CD4-positive, CD25-positive, alpha-beta regulatory T cell (primary cell): ENCODE measurements around the gene PER1. TPM values are rescaled to one million over a fixed set of nuclear protein-coding genes. Genes with fewer than 3 reads are reported as not detected.

Experiments
- ATAC-seq, 2 donors: fragments of 150-1000 bp; cut with Tn5 transposase; one replicate each; pipeline ENCODE4 v1.10.0; 2021; ENCODE audit warnings: low read depth in 2 of 2, moderate number of reproducible peaks in 2 of 2, moderate library complexity in 1 of 2
- DNase-seq, 3 donors: peaks; one replicate each; pipeline versions ENCODE4 v3.0.0 to v3.0.0-alpha.2; 2012 to 2022; ENCODE audit warnings: mixed read lengths in 1 of 3
- H3K27ac ChIP-seq: one replicate; pipeline ENCODE4 v1.7.0; 2013; ENCODE audit warnings: mild to moderate bottlenecking, low read length; ENCODE audit not compliant: insufficient read depth, poor library complexity, severe bottlenecking
- H3K27me3 ChIP-seq: one replicate; pipeline ENCODE4 v1.7.0; 2013; ENCODE audit warnings: low read length; ENCODE audit not compliant: control insufficient read depth, insufficient read depth
- H3K36me3 ChIP-seq: one replicate; pipeline ENCODE4 v1.7.0; 2013; ENCODE audit warnings: mild to moderate bottlenecking, low read length, moderate library complexity; ENCODE audit not compliant: control insufficient read depth, insufficient read depth
- H3K4me1 ChIP-seq: 2 replicates; pipeline ENCODE4 v1.7.0; 2013; ENCODE audit warnings: mild to moderate bottlenecking, low read length; ENCODE audit not compliant: insufficient read depth, control insufficient read depth, poor library complexity, severe bottlenecking
- H3K4me3 ChIP-seq: one replicate; pipeline ENCODE4 v1.7.0; 2013; ENCODE audit warnings: low read depth, mild to moderate bottlenecking, low read length, moderate library complexity
- H3K9me3 ChIP-seq, 2 experiments: 1 replicate in 1 of 2; 2 replicates in 1 of 2; pipeline ENCODE4 v1.7.0; 2013; ENCODE audit warnings: low read length in 2 of 2, mild to moderate bottlenecking in 1 of 2, moderate library complexity in 1 of 2; ENCODE audit not compliant: control insufficient read depth in 2 of 2
- H3K27ac Mint-ChIP-seq, 3 donors: one replicate each; pipeline ENCODE4 v1.8.0; 2020 to 2022; ENCODE audit warnings: mild to moderate bottlenecking in 3 of 3, mixed read lengths in 3 of 3, moderate library complexity in 2 of 3
- H3K27me3 Mint-ChIP-seq: one replicate; pipeline ENCODE4 v1.8.0; 2022; ENCODE audit warnings: mild to moderate bottlenecking, mixed read lengths
- H3K36me3 Mint-ChIP-seq: one replicate; pipeline ENCODE4 v1.8.0; 2020; ENCODE audit warnings: mixed read lengths
- H3K4me1 Mint-ChIP-seq, 4 donors: one replicate each; pipeline ENCODE4 v1.8.0; 2020 to 2022; ENCODE audit warnings: mixed read lengths in 4 of 4, mild to moderate bottlenecking in 1 of 4
- H3K4me3 Mint-ChIP-seq, 4 donors: one replicate each; pipeline ENCODE4 v1.8.0; 2020 to 2022; ENCODE audit warnings: mild to moderate bottlenecking in 4 of 4, mixed read lengths in 4 of 4, moderate library complexity in 3 of 4
- H3K9me3 Mint-ChIP-seq, 7 donors: one replicate each; pipeline ENCODE4 v1.8.0; 2020 to 2022; ENCODE audit warnings: mixed read lengths in 7 of 7, mild to moderate bottlenecking in 3 of 7, moderate library complexity in 2 of 7
- polyA plus RNA-seq, 4 donors: library from polyadenylated mRNA; unstranded; fragments of 300-500 nt; fragmentation: Illumina TruSeq; gene quantifications; one replicate each; pipeline ENCODE4 v1.2.3, GENCODE V29; 2021
- total RNA-seq: library from RNA; stranded (reverse); gene quantifications from one replicate; pipeline ENCODE4 v1.2.3, GENCODE V29; 2022

PER1 gene
- total and polyA plus RNA-seq, 5 donors from 2014 or later, result 4.8 to 1,740 (median 6.9) TPM

DNA sequence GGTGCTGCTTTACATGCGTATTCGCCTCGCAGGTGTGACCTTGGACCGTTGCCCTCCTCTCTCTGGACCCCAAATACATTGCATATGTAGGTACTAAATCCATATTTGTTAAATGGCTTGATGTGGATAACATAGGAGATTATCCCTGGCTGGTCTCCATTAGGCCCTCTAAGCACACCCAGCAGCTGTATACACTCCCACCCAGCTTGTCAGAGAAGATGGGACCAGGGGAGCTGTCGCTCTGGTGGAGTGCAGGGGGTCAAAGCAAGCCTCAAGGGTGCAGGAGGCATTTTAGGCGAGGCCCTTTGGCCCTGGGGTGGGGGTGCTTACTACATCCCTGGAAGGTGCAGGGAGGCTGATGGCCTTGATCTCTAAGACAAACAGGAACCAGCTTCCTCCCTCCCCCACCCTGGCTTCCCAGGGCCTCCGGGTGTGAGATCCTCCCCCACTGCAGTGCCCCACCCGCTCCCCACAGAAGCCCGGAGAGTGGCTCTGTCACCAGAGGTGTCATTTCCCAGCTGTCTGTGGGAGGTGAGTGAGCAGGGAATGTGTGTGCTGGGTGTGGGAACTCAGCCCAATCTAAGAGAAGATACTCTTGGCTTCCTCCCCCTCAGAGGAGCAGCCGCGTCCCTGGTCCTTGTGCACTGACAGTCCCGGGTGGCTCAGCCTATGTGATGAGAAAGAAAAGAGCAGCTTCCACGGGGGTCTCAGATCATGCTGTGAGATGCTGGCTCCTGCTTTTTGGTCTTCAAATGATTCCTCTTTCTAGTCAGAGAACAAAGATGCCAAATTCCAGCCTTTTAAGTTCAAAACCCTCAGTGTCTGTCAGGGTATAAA, 12.0 kb upstream of the PER1 start:
- ATAC-seq, result peak; percentile 34 to 48
- Histone ChIP-seq H3K4me3 (peak overlapping the region; percentile 65), H3K9me3 (no peaks in the 10 kb centered on the region), H3K36me3 (peaks cover 22% of the 10 kb centered on the region), H3K27me3 (no peaks in the 10 kb centered on the region), H3K27ac (peak overlapping the region; percentile 98), H3K4me1 (peaks cover 57% of the 10 kb centered on the region)
- peak overlapping the region; percentile 96 to 97 (median 97) for H3K27ac Mint-ChIP-seq
- DNase-seq, result peak in 2 of 3 donors; percentile 50 to 87
- peaks cover 0 to 62% (median 26%) of the 10 kb centered on the region in 4 donors for H3K4me1 Mint-ChIP-seq
- peaks cover 0 to 1% (median 0%) of the 10 kb centered on the region in 7 donors for H3K9me3 Mint-ChIP-seq
- H3K36me3 Mint-ChIP-seq, result peaks cover 19% of the 10 kb centered on the region
- peak overlapping the region; percentile 73 to 93 (median 90) for H3K4me3 Mint-ChIP-seq
- H3K27me3 Mint-ChIP-seq, result peaks cover 4% of the 10 kb centered on the region

DNA sequence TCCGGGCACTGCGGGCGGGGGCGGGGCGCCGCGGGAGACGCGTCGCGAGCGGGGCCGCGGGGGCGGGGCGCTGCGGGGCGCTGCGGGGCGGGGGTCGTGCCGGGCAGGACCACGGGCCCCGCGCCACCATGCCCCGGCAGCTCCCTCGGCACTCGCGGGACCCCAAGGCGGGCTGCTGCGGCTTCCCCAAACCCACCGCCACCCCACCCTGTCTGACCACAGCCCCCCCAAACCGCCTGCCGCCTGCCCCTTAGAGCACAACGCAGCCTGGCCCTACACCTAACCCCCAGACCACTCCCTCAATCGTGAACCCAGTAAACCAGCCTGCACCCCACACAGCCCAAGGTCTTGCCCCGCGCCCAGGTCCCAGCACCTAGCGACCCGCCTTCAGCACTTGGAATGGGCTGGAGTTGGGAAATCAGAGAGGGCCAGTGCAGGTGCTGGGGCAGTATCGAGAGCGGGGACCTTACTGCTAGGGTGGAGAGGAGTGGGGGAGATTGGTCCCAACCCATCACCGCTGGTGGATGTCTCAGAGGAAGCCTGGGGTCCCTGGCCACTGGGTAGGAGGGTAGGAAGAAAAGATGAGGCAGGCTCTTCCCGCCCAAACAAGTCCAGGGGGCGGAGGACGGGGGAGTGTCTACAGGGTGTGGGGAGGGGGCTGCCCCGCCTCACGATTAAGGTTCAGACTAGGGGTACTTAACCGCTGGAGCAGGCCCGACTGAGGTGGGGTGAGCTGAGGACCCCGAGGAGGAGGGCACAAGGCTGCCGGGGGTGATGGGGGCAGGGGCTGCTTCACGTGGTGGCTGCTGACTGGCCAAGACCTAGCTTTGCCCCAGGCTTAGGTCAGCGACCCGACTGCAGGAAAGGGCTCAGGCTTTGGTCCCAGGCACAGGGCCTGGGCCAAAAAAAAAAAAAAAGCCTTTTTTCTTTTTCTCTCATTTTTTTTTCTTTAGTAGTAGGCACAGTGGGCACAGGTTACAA, 11.1 kb upstream of the PER1 start:
- H3K4me3 ChIP-seq, result peak overlapping the region; percentile 65
- peak overlapping the region; percentile 96 to 97 (median 97) for H3K27ac Mint-ChIP-seq
- no peak for ATAC-seq

DNA sequence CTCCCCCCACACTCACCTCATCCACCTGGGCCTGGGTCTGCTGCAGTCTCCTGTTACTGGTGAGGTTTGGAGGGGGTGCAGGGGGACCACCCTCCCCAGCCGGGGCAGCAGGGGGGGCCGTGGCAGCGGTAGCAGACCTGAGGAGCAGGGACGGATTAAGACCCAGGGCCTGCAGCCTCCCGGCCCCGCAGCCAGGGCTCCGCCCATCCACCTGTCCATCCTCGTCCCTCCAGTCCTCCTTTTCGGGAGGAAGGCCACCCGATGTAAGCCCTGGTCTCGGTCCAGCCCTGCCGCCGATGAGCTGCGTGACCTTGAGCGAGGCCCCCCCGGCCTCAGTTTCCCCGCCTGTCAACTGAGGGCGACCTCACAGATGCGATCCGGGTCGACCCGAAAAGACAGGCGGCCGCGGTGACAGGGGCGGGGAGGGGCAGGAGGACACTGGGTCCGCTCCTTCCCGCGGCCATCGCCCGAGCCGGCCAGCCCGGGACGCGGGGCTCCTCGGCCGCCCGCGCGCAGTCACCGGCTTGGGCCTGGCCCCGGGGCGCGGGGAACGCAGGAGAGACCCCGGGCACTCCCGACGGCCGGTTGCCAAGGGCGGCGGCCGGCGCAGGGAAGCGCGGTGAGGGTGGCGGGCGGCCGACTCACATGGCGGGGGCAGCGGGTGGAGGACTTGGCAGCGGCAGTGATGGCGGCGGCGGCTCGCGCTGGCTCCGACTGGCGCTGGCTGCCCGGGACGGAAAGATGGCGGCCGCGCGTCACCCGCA, 10.2 kb upstream of the PER1 start, which contains the start of gene VAMP2:
Gene VAMP2 (minus strand): TSS at position 716 of the 764 bp plus-strand sequence. CDS start 69 bp downstream, at position 647.
- peaks cover 25% of the 10 kb centered on the region for H3K36me3 Mint-ChIP-seq
- peaks cover 0 to 70% (median 32%) of the 10 kb centered on the region in 4 donors for H3K4me1 Mint-ChIP-seq
- no peaks in the 10 kb centered on the region for H3K9me3 ChIP-seq
- peak; percentile 80 to 89 (median 86) for DNase-seq
- H3K9me3 Mint-ChIP-seq, result peaks cover 0 to 1% (median 0%) of the 10 kb centered on the region in 7 donors
- H3K4me3 ChIP-seq, result peak within 1 kb of the TSS; percentile 82
- peak within 1 kb of the TSS; percentile 96 to 98 (median 97) for H3K27ac Mint-ChIP-seq
- peaks cover 22% of the 10 kb centered on the region for H3K36me3 ChIP-seq
- peak; percentile 68 to 72 for ATAC-seq
- H3K27ac ChIP-seq, result peak within 1 kb of the TSS; percentile 98
- H3K27me3 Mint-ChIP-seq, result peaks cover 4% of the 10 kb centered on the region
- H3K27me3 ChIP-seq, result no peaks in the 10 kb centered on the region
- H3K4me1 ChIP-seq, result peaks cover 68% of the 10 kb centered on the region
- peak within 1 kb of the TSS; percentile 89 to 96 (median 94) for H3K4me3 Mint-ChIP-seq

More for the DNA sequence above, 11.1 kb upstream of the PER1 start:
- Mint-ChIP-seq H3K4me3 (peak overlapping the region; percentile 59 to 93 (median 90)), H3K4me1 (peaks cover 0 to 66% (median 32%) of the 10 kb centered on the region in 4 donors), H3K9me3 (peaks cover 0 to 1% (median 0%) of the 10 kb centered on the region in 7 donors), H3K36me3 (peaks cover 25% of the 10 kb centered on the region), H3K27me3 (peaks cover 4% of the 10 kb centered on the region)
- Histone ChIP-seq H3K9me3 (no peaks in the 10 kb centered on the region), H3K4me1 (peaks cover 66% of the 10 kb centered on the region), H3K27me3 (no peaks in the 10 kb centered on the region), H3K27ac (peak overlapping the region; percentile 98), H3K36me3 (peaks cover 22% of the 10 kb centered on the region)
- peak in 2 of 3 donors; percentile 5 to 35 for DNase-seq

DNA sequence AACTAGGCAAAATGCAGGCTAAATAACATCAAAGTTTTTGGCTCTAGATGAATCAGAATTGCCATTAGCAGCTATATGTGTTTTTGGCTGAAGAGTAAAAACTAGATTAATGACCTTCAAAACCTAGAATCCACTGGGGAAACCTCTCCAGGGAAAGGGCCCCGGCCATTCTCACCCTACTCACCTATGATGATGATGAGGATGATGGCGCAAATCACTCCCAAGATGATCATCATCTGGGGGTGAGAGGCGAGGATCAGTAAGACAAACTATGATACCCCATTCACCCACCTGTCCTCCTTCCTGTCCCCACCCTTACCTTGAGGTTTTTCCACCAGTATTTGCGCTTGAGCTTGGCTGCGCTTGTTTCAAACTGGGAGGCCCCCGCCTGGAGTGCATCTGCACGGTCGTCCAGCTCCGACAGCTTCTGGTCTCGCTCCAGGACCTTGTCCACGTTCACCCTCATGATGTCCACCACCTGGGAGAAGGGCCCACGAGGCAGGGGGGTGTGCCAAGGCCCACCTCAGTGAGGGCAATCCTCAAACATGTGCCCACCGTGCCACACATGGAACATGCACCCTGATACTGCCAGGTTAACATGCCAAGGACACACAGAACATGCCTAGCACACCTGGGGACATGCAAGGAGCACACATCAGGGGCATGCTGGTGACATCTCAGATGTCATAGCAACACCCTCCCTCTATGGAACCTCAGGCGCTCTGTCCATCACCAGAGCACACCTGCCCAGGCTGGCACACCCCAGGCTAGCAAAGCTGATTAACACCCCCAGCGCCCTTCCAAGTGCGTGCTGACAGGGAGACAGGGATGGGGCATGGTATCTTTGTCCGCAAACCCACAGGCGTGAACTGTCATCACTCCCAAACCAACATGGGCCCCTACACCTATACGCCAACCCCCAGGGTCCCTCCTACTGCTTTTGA, 9.4 kb upstream of the PER1 start:
- DNase-seq, result peak in 1 of 3 donors; percentile 3
- H3K4me1 ChIP-seq, result peaks cover 75% of the 10 kb centered on the region
- peaks cover 4% of the 10 kb centered on the region for H3K27me3 Mint-ChIP-seq

DNA sequence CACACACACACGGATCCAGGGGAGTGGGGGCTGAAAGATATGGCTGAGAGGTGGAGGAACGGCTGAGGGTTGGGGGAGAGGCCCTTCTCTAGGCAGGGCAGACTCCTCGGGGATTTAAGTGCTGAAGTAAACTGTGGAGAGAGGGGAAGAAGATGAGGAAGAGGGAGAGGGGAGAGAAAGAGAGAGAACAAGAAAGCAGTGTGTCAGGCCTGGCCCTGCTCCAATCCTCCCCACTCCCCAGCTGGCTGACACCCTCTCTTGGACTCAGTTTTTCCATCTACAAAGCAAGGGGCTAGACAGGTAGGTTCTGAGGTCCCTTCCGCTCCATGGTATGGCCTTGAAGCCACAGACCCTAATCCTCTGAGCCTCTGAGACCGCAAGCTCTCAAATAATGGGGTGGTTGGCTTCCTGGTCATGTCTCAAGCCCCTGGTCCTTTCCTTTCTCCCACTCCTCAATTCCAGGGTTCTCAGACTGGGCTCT, 8.6 kb upstream of the PER1 start:
- Histone ChIP-seq H3K36me3 (peaks cover 22% of the 10 kb centered on the region), H3K4me3 (peak overlapping the region; percentile 82), H3K27ac (peak overlapping the region; percentile 98), H3K4me1 (peaks cover 77% of the 10 kb centered on the region), H3K9me3 (no peaks in the 10 kb centered on the region), H3K27me3 (no peaks in the 10 kb centered on the region)
- Mint-ChIP-seq H3K4me1 (peaks cover 0 to 65% (median 29%) of the 10 kb centered on the region in 4 donors), H3K4me3 (peak overlapping the region; percentile 89 to 96 (median 94)), H3K36me3 (peaks cover 25% of the 10 kb centered on the region), H3K27me3 (peaks cover 4% of the 10 kb centered on the region), H3K27ac (peak overlapping the region; percentile 95 to 98 (median 96)), H3K9me3 (peaks cover 0 to 1% (median 0%) of the 10 kb centered on the region in 7 donors)
- DNase-seq (no peak), ATAC-seq (no peak)

More for the DNA sequence above, 9.4 kb upstream of the PER1 start:
- peaks cover 0 to 1% (median 0%) of the 10 kb centered on the region in 7 donors for H3K9me3 Mint-ChIP-seq
- peak overlapping the region; percentile 89 to 96 (median 94) for H3K4me3 Mint-ChIP-seq
- H3K27ac Mint-ChIP-seq, result peak overlapping the region; percentile 95 to 98 (median 96)
- H3K36me3 Mint-ChIP-seq, result peaks cover 25% of the 10 kb centered on the region
- peak overlapping the region; percentile 98 for H3K27ac ChIP-seq
- no peaks in the 10 kb centered on the region for H3K27me3 ChIP-seq
- peaks cover 22% of the 10 kb centered on the region for H3K36me3 ChIP-seq
- no peak for ATAC-seq
- H3K9me3 ChIP-seq, result no peaks in the 10 kb centered on the region
- peak overlapping the region; percentile 82 for H3K4me3 ChIP-seq
- H3K4me1 Mint-ChIP-seq, result peaks cover 0 to 68% (median 31%) of the 10 kb centered on the region in 4 donors

DNA sequence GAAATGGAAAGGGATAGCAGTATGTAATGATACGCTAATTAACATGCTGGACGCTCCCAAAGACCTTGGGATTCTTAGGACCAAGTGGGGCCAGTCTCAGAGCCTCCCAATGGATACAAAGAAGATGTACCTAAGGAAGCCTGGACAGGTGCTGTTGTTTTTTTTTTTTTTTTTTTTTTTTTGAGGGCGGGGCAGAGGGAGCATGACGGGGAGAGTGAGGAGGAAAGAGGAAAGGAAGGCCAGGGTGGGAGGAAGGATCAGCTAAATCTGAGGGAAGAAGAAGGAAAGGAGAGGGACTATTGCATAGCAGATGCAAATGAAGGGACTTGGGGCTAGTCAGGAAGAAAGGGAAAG, 8.0 kb upstream of the PER1 start:
- Mint-ChIP-seq H3K27me3 (peaks cover 4% of the 10 kb centered on the region), H3K4me1 (peaks cover 1 to 64% (median 33%) of the 10 kb centered on the region in 4 donors), H3K4me3 (peak overlapping the region; percentile 74 to 96 (median 90)), H3K9me3 (peaks cover 0 to 1% (median 0%) of the 10 kb centered on the region in 7 donors), H3K27ac (peak overlapping the region; percentile 85 to 98 (median 97)), H3K36me3 (peaks cover 25% of the 10 kb centered on the region)
- Histone ChIP-seq H3K36me3 (peaks cover 22% of the 10 kb centered on the region), H3K27ac (peak overlapping the region; percentile 98), H3K4me1 (peaks cover 80% of the 10 kb centered on the region), H3K27me3 (no peaks in the 10 kb centered on the region), H3K4me3 (no peak overlapping the region), H3K9me3 (no peaks in the 10 kb centered on the region)
- DNase-seq (no peak), ATAC-seq (no peak)
